ENCODE results near the gene BDNF.
"Not testable (repeated sequence)": the region's sequence is repeated elsewhere in the genome, so short reads cannot be mapped to it uniquely, and the experiment has no call there.

BDNF gene

DNA sequence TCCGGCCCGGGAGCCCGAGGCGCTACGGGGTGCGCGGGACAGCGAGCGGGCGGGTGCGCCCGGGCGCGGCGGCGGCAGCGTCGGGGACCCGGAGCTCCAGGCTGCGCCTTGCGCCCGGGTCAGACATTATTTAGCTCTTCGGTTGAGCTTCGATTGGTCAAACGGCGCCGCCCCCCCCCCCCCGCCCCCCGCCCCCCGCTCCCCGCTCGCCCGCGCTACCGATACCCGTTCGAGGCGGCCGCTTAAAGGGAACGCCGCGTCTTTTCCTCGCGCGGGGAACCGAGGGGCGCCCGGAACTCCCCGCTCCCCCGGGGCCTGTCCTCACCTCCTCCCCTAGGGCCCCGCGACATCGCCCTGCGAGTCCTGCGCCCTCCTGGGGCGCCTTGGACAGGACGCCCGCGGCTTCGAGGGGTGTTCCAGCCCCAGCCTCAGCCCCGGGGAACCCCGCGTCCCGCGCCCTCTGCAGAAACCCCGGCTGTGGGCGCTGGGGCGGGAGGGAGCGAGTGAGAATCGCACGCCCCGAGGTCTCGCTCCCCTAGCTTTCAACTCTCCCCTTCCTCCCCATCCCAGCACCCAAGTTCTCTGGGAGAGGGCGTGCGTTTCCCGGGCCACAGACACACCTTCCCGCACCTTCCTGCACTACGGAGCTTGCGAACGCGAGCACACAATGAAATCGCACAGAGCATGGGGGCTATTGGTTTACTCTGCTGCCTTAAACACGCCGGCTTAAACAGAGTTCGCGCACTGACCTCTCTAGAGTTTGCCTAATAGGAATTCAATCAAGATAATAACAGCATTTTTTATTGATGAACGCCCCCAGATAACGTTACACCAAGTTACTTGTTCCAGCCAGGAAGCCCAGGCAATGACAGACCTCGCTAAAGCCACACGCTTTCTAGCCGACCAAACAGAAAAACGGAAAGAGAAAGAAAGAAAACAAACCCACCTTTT lies at the start of gene BDNF:
Gene BDNF (minus strand): TSS at position 105 of the 951 bp plus-strand sequence. CDS start 41,891 bp downstream, outside the sequence.
- DNase-seq (ENCODE audit: low read depth): no peak

DNA sequence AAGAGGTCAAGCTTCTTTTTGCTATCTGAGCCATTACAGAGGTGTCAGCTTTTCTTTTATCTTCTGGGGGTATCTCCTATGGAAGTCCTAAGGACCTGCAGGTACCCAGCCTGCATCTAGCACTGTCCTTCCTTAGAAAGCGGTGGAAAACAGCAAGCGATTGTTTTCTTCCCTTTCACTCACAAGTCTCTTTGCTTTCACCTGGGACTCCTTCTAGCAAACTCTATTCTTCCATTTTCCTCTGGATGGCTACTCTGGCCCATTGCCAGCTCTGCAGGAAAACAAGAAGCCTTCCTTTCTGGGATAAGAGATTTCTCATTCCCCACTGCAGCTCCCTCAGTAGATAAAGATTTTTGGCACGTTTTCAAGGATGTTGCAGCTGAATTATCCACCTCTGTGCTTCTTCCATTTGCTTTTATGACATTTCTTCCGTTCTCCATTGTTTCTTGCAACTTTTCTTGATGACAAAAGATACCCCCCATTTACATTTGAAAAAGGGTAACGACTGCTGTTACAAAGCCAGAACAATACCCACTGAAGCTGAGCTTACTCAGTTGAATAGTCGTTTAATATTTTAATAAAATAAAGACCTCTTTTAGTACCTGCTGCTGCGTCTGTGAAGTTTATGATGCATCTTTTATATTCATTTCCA lies 40.2 kb upstream of the BDNF start:
- no peak for DNase-seq (ENCODE audit: low read depth)

DNA sequence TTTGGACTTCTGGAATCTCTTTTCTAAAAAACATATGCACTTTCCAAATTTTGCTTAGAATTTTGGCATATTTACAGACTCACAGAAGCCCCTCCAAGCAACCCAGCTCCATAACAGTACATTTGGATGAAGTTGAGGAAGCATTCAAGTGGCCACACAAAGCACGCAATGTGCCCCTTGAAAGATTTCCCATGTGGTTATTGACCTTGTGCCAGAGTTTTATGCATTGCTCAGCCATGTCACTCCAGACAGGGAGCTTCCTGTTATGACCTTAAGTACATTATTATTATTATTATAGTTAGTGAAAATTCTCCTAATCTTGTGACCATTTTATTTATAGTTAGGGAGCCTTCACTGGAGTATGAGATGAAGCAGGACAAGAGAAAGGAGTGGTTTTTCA lies 35.0 kb upstream of the BDNF start:
- no peak for DNase-seq (ENCODE audit: low read depth)

DNA sequence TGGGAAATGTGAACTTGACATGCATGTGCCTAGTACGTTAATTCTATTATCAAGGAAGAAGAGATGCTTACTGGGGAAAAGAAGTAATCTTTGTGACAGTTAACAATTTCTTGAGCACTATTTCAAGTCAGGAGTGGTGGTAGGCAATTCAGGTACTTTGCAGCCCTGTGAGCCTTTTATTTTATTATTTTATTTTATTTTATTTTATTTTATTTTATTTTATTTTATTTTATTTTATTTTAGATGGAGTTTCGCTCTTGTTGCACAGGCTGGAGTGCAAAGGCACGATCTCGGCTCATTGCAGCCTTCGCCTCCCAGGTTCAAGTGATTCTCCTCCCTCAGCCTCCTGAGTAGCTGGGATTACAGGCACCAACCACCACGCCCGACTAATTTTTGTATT lies 31.5 kb upstream of the BDNF start:
- DNase-seq (ENCODE audit: low read depth): not testable (repeated sequence)

DNA sequence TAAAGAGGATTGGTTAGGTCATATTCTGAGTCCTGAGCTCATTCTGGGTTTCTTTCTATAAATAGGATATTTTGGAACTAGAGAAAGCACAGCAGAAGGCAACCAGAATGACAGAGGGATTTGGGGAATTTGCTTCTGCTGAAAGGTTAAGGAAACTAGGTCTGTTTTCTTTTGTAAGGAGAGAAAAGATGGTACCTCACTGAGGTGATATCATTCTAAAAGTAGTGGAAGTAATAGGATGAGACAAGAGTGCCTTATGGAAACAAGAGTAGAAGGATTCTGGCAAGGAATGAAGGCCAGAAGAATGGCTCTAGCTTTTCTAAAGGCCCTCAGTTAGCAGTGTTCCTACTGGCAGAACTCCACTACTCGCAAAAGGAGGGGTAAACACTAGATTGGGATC lies 26.7 kb upstream of the BDNF start:
- DNase-seq (ENCODE audit: low read depth): no peak

DNA sequence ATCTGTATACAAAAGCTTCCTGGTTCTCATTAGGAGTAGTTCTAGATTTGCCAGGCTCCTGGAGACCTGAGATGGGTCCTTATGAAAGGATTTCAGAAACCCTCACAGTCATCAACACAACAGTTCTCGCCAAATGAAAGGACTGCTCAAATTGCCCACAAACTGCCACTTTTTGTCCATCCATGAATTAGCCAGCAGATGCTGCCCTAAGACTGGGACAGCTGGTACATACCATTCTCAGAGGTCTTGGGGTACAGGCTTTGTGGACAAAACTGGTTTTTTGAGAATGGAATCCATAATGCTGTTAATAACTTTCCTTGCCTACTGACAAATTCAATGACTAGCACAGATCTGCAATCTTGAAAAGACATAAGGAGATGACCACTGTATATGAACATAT lies 23.4 kb upstream of the BDNF start:
- no peak for DNase-seq (ENCODE audit: low read depth)

DNA sequence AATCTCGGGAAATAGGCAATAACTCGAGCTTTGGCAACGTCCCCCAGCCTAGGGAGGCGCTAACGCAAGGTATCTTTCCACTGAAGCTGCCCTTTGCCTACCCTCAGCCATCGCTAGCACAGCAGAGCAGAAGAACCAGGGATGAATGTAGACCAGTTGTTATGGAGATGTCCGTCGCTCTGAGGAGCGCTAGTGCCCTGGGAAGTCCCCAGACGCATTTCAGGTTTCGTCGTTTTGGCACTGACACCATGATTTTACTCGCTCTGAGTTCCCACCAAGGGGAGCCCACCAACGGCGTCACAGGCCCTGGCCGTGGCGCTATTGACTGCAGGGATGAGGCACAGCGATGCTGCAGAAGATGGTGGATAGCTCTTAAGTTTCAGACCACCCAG lies 22.7 kb upstream of the BDNF start:
- DNase-seq (ENCODE audit: low read depth): no peak

DNA sequence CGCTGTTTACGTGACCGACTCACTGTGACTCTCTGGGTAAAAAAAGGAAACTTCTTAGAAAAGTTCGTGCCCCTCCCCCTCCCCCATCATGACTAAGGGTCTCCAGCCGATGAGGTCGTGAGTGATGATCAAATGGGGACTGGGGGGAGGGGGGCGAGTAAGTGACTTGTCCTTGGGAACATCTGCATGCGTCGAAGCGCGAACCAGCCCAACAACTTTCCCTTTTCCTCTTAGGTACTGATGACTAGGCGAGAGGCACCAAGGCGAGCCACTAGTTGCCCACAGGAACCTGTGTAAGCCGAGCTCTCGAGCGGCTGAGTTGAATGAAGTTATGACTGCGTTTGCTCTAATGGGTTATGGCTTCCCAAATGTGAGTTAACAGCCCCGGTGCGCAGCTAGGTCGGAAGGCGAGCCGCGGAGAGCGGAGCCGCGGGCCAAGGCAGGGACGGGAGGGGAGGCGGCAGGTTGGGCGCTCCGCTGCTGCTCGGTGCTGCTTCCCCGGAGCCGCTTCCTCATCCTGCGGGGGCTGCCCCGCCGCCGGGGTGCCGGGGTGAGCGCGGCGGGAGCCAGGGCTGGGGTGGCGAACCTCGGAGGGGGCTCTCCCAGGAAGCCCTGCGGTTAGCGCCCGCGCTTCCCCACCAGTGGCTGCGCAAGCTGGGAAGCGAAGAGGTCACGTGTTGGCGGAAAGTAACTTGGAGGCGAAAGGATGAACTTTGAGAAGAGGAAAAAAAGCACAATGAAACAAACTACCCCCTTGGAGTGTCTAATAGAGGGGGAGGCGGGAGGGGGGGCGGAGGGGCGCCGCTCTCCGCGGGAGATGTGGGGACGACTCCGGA lies 22.1 kb upstream of the BDNF start:
- no peak for DNase-seq (ENCODE audit: low read depth)

DNA sequence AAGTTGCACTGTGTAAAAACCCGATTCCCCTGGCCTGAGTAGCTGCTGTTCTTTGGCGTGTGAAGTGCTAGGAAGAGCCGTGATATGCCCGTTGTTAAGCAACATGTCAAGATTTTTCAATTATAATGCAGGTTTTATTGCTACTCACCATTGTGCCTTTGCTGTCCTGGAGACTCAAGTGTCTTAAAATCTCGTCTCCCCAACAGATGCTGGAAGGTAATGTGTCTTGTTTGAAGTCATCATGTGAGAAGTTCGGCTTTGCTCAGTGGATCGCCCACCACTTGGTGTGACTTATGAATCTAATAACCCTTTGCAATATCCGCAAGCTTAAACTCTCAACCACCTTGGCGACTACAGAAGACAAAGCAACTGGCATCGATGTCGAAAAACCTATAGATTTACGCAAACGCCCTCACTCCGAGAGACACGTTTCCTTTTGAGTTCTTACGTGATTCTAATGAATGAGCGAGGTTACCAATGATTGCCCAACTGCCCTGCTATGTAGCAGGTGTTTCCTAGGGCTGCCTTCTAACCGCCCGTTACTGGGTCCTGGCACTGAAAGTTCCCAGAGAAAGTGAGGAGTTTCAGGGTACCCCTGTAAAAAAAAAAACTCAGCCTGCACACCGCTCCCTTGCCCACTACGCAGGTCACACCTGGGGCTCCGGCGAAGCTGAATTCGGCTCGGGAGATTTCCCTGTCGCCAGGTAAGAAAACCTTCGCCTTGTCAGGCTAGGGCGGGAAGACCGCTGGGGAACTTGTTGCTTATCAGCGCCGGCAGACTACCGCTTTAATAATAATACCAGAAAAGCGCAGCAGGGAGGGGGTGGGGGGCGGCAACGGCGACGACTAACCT lies 21.2 kb upstream of the BDNF start:
- no peak for DNase-seq (ENCODE audit: low read depth)

DNA sequence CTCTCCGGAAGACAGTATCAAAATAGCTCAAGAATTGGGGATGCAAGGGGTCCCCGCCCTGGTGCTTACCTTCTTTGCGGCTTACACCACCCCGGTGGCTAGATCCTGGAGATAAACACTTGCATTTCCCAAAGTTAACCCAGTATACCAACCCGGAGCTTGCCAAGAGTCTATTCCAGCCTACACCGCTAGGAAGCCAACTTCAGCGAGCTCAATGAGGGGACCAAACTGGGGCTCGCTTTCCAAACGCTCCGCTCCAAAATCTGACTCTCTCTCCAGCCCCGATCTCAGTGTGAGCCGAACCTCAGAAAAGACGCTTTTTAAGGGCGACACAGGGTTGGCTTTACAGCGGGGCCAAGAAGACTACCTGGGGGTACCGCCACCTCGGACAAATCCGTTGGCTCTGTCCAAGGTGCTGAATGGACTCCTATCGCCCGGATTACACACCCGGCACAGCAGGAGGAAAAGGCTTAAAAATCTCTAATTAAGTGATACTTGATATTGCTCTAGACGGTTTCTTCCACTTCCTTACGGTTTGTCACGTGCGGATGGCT lies 20.1 kb upstream of the BDNF start:
- no peak for DNase-seq (ENCODE audit: low read depth)

DNA sequence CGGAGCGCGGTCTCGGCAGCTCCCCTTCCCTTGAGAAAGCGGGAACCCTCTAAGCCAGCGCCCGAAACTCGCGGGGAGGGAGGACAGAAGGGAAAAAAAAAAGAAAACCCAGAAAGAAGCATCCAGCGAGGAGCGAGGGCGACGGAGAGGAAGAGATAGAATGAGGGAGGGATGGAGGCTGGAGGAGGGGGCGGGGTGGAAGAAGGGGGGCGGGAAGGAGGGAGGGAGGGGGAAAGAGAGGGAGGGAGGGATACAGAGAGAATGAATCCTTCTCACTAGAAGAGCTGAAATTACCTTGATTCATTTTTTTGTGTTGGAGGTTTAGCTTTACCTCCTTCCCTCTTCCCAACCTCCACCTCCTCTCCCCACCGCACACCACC lies 19.3 kb upstream of the BDNF start:
- DNase-seq (ENCODE audit: low read depth): no peak

DNA sequence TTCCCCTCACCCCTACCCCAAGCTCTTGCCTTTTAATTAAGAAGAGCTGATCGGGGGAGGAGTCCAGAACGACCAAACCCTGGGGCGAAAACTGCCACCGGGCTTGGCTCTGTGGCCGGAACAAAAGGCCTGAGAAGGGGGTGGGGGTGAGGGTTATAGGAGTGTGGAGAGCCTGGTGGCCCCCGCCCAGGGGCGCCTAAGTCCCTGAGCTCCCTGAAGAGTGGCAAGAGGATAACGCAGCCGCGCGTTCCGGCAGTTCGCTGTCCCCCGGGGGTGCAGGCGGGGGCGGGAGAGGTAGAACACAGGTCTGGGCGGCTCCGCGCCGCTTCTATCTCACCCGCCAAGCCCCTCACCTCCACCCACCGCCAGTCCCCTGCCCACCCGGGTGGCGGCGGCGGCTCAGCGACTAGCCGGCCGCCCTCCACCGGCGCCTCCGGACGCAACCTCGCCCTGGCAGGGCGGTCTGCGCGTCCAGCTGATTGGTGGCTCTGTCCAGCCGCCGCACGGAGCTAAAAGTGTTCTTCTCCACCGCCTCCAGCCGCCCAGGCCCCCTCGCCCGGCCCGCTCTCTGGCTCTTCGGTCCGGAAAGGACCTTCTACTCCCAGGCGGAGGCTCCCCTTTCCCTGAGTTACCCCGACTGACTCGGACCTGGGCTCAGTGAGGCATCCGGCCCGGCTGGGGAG lies 18.7 kb upstream of the BDNF start:
- DNase-seq (ENCODE audit: low read depth): no peak

DNA sequence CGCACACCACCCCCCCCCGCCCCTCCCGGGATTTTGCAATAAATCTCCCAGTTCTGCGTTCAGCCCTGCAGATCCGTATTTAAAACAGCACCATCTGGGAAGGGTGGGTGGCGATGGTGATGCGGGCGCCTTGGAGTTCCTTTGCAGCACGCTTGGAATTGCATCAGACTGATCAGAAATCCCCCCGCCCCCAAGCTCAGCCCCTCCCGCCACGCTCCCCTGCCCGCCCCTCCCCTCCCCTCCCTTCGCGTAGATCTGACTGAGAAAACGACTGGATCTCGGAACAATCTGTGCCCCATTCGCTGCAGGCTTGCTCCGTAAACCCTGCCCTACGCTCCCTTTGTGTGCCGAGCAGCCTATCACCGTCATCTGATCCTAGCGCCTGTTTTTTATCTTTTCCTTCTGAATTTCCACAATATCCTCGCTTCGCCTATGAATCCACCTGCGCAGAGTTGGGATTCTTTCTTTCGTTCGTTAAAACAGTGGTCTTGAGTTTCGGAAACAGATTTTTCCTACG lies 18.1 kb upstream of the BDNF start:
- DNase-seq (ENCODE audit: low read depth): no peak

DNA sequence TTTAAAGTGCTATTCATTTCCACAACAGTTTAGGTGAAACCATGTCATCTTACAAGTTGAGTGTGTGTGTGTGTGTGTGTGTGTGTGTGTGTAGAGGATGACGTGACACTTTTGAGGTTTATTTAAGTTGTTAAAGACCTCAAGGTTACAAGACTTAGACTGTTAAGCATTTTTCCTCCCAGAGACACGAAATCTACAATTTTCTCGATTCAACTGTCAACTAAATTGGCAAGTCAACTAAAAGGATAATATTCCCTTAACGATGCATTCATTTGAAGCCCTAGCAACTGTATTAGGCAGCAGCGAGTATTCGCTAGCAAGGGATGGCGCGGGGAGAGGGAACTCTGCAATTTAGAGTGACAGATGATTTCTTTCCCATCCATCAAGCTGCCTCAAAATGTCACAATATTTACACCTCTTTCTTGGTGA lies 17.6 kb upstream of the BDNF start:
- no peak for DNase-seq (ENCODE audit: low read depth)

DNA sequence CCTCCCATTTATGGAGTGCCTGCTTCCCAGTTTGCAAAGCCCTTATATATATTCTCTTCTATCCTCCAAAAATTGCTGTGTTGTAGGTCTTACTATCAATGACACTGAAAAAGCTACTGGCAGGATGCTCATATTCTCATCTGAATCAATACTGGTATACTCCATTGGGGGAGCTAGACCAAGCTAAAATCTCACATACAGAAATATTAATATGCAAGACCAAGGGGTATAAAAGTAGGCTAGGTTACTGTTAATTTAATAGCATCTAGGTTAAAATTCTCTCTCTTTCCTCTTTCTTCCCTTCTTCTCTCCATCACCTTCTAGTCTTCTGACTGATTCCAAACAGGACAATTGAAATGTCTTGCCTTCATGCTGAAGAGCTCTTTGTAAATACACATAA lies 17.1 kb upstream of the BDNF start:
- no peak for DNase-seq (ENCODE audit: low read depth)

DNA sequence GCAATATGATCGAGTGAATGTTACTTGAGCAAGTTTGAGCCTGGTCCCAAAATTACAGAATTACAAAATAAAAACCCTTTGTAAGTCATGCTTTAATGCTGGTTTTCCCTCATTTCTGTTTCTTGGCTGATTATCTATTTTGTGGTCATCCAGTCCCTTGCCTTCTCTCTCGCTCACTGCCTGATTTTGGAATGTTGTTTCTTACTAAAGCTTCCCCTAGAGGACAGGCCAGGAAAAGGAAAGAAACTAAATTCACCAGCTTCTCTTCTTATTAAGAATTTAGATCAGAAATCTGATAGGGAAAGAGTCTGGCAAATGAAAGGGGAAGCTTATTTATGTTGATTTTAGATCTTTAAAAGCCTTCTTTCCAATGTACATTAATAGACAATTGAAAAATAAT lies 16.6 kb upstream of the BDNF start:
- DNase-seq (ENCODE audit: low read depth): no peak

DNA sequence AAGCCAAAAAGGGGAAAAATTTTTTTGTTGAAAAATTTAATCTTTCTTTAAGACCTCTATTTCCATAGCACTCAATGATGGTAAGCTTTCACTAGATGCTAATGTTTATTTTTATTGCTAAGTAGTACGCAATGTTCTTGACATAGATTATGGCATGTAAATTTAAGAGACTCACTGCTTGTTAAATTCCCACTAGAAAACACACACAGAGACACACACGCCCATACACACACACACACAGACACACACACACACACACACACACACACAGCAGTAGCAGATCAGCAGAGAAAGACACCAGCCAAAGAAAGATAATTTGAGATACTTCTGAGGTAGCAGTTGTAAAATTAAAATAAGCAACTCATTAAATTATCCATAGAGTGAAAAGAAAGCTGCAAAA lies 16.0 kb upstream of the BDNF start:
- no peak for DNase-seq (ENCODE audit: low read depth)

DNA sequence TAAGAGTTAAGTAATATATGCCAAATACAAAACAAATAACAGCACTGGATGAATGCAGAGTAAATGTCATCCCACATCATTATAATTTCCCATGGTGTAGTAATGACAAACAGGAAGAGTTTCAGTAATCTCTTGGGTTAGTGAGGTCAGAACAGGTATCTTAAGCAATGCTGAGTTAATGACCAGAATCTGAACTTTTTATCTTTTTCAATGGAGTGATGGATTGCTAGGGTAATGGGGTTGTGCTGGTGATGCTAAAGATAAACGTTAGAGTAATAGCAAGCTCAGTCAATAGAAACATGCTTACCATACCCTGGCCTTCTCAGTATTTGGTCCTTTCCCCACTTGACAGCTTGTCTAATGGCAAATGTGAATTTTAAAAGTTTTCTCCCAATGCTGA lies 11.5 kb upstream of the BDNF start:
- no peak for DNase-seq (ENCODE audit: low read depth)

DNA sequence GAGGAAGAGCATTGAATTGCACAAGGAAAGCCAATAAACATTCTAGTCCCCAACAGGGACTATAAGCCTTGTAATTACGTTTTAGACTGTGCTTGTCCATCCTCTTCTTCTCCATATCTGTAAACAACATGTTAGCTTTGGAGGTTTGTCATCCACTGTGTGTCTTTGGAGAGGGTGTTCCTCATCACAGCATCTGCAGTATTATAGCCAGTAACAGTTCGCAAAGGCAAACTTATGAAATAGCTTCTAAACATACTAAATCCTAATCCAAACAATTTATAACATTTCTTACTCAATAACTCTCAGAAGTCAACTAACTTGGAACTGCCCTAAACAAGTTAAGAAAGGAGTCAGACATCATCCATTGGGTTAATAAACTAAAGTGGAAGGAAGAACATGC lies 10.3 kb upstream of the BDNF start:
- DNase-seq (ENCODE audit: low read depth): no peak

DNA sequence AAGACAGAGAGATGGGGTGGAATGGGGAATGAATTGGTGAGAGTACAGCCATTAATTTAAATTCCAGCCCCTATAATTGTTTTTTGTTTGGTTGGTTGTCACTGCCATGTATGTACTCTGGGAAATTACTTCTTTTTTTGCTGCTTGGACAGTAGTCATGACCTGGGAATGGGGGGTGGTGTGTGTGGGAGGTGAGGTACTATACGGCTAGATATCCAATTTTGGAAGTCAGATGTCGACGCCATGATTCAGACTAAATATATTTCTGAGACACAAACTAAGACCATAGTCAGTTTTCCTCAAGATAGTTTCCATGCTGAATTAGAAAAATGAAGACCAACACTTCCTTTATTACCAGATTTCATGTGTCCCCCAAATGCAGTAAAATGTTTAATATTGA lies 7.4 kb upstream of the BDNF start:
- no peak for DNase-seq (ENCODE audit: low read depth)

Measured in T-helper 22 cell (primary cell).